Endothelial cell of umbilical vein (primary cell): Measurements from ENCODE around the gene NUDCD3.

ENCODE experiments used
- CTCF ChIP-seq, 2 donors: IDR thresholded peaks; 1 replicate in 1 of 2; 2 replicates in 1 of 2; pipeline ENCODE4 v1.5.1; 2011; ENCODE audit warnings: low read length in 2 of 2, mild to moderate bottlenecking in 2 of 2, moderate library complexity in 2 of 2, control low read depth in 1 of 2, inconsistent platforms in 1 of 2, low read depth in 1 of 2; ENCODE audit not compliant: insufficient read depth in 1 of 2; ENCODE audit errors: extremely low read depth in 1 of 2
- POLR2A ChIP-seq: IDR thresholded peaks from 2 replicates; pipeline ENCODE4 v1.6.1; 2012; ENCODE audit warnings: low read depth, mild to moderate bottlenecking, control low read depth, low read length
- POLR2AphosphoS5 ChIP-seq: IDR thresholded peaks from 2 replicates; pipeline ENCODE4 v1.6.1; 2012; ENCODE audit warnings: low read depth, mild to moderate bottlenecking, control low read depth, low read length, moderate library complexity; ENCODE audit not compliant: insufficient read depth

GRCh38 chr7:44454348-44454747, 36.1 kb downstream of the NUDCD3 start:
- TF ChIP-seq CTCF (IDR thresholded peaks at IDR 0.05; ENCODE audit: extremely low read depth in 1 of 2, insufficient read depth in 1 of 2, low read depth in 1 of 2, low read length in 2 of 2): no peak
- TF ChIP-seq POLR2AphosphoS5: no peak
- TF ChIP-seq POLR2A: no peak
